ENCODE results near the gene SLC40A1. TPM values are rescaled to one million over a fixed set of nuclear protein-coding genes. Genes with fewer than 3 reads are reported as not detected.

The SLC40A1 gene
- total and polyA plus RNA-seq, 2 of the 8 experiments (the other 6 are each of a cell fraction or from before 2014, with no cell fraction given): 0.03 TPM; not detected in 1

DNA sequence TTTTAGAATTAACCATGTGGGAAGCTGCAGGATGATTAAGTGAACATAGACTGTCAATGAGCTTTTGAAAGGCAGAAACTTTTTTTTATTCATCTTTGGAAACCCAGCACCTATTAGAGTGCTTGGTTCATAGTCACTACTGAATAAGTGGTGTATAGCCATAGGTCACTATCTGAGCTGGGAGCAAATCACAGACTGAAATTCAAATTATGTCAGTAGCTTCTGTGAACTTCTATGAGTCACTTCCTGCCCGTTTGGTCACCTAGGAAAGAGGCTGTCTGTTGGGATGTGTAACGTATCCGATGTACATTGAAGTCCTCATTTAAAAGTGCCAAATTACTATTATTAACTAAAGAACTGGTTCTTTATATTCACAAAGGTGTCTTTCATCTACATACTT is 20.5 kb upstream of the SLC40A1 start:
- Histone ChIP-seq H3K79me2 (ENCODE audit: control insufficient read depth in 1 of 2, insufficient read depth in 2 of 2, low read length in 2 of 2) (no peaks in the 10 kb centered on the region), H3K27ac (ENCODE audit: low read depth, low read length) (no peak overlapping the region), H3K27me3 (replicated peaks in 1 of 4; ENCODE audit: control insufficient read depth in 3 of 4, extremely low read depth in 1 of 4, insufficient read depth in 3 of 4, low read length in 3 of 4) (no peaks in the 10 kb centered on the region), H3K18ac (ENCODE audit: extremely low read depth, low read length) (no peak overlapping the region), H3K4me3 (ENCODE audit: extremely low read depth in 1 of 4, insufficient read depth in 2 of 4, low read depth in 3 of 4, low read length in 4 of 4) (no peak overlapping the region), H3K9me3 (ENCODE audit: insufficient read depth in 2 of 2, low read depth in 1 of 2, low read length in 1 of 2) (no peaks in the 10 kb centered on the region), H3K4ac (replicated peaks; ENCODE audit: insufficient read length, low read depth, low read length) (no peak overlapping the region), H4K5ac (ENCODE audit: insufficient read length, low read depth, low read length) (no peak overlapping the region), H4K8ac (ENCODE audit: extremely low read depth, insufficient read depth, low read length) (no peak overlapping the region), H4K91ac (replicated peaks; ENCODE audit: insufficient read length, low read length) (no peak overlapping the region), H3K79me1 (ENCODE audit: low read depth, low read length) (no peaks in the 10 kb centered on the region), H2BK15ac (ENCODE audit: low read length) (no peak overlapping the region), H2BK12ac (ENCODE audit: low read depth, low read length) (no peak overlapping the region), H3K23me2 (ENCODE audit: low read depth, low read length) (no peaks in the 10 kb centered on the region), H3K23ac (ENCODE audit: insufficient read length) (no peak overlapping the region), H2BK120ac (replicated peaks; ENCODE audit: low read depth, low read length) (no peak overlapping the region), H3K14ac (ENCODE audit: insufficient read length) (no peak overlapping the region), H2BK20ac (ENCODE audit: low read length) (no peak overlapping the region), H4K20me1 (replicated peaks in 1 of 2; ENCODE audit: control insufficient read depth in 1 of 2, insufficient read depth in 2 of 2, low read length in 2 of 2) (no peaks in the 10 kb centered on the region), H3K36me3 (ENCODE audit: control insufficient read depth in 2 of 4, insufficient read depth in 4 of 4, low read length in 3 of 4) (no peaks in the 10 kb centered on the region), H2AFZ (ENCODE audit: low read length) (no peak overlapping the region), H3K4me2 (ENCODE audit: insufficient read depth in 1 of 2, low read depth in 2 of 2, low read length in 2 of 2) (no peak overlapping the region), H3K4me1 (replicated peaks in 1 of 4; ENCODE audit: control insufficient read depth in 3 of 4, insufficient read depth in 4 of 4, low read length in 3 of 4) (no peaks in the 10 kb centered on the region), H3K56ac (replicated peaks; ENCODE audit: insufficient read length, low read depth, low read length) (no peak overlapping the region), H2AK5ac (ENCODE audit: low read depth, low read length) (no peak overlapping the region), H3K9ac (replicated peaks in 1 of 4; ENCODE audit: extremely low read depth in 1 of 4, low read depth in 3 of 4, low read length in 3 of 4) (no peak overlapping the region), H2BK5ac (ENCODE audit: low read depth, low read length) (no peak overlapping the region)
- POLR2A ChIA-PET (ENCODE audit: partially characterized antibody): no interaction called here
- DNase-seq (ENCODE audit: low read depth in 1 of 2, low spot score in 2 of 2): no peak
- TF ChIP-seq SP2 (IDR thresholded peaks at IDR 0.05; ENCODE audit: low read length) (no peak), CBX8 (IDR thresholded peaks at IDR 0.05; ENCODE audit: borderline replicate concordance, low read depth, low read length) (no peak), SAP30 (IDR thresholded peaks at IDR 0.05; ENCODE audit: insufficient read depth, insufficient replicate concordance, low read length) (no peak), CTBP2 (IDR thresholded peaks at IDR 0.05; ENCODE audit: borderline replicate concordance, insufficient read depth, insufficient read length, low read length) (no peak), EGR1 (IDR thresholded peaks at IDR 0.05; ENCODE audit: borderline replicate concordance, low read depth, low read length) (no peak), SUZ12 (IDR thresholded peaks at IDR 0.05; ENCODE audit: low read length) (no peak), CBX5 (IDR thresholded peaks at IDR 0.05; ENCODE audit: low read depth, low read length) (no peak)
- TF ChIP-seq, protein P1, sequence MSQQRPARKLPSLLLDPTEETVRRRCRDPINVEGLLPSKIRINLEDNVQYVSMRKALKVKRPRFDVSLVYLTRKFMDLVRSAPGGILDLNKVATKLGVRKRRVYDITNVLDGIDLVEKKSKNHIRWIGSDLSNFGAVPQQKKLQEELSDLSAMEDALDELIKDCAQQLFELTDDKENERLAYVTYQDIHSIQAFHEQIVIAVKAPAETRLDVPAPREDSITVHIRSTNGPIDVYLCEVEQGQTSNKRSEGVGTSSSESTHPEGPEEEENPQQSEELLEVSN (IDR thresholded peaks at IDR 0.05): no peak
- no peak for FAIRE-seq
- CTCF ChIA-PET (ENCODE audit: partially characterized antibody): interaction anchor here (0.7 to 1.1 kb wide), 2 partner anchors 31 to 359 kb away, joined by 3 to 4 read pairs; no protein-coding TSS in a partner anchor
- 99% methylated on average over 3 of the region's 3 CpGs; no CpG with 5 or more reads in 1 of the 2 experiments for WGBS, 2 experiments (ENCODE audit: extremely low coverage in 1 of 2, insufficient coverage in 1 of 2, insufficient read length in 1 of 2, insufficient replicate concordance in 2 of 2, low coverage in 1 of 2, low lambda C conversion rate in 2 of 2, missing lambda C conversion rate in 1 of 2)

Data from H1 (cell line).